ENCODE results near the gene HNRNPA2B1.

The HNRNPA2B1 gene

DNA sequence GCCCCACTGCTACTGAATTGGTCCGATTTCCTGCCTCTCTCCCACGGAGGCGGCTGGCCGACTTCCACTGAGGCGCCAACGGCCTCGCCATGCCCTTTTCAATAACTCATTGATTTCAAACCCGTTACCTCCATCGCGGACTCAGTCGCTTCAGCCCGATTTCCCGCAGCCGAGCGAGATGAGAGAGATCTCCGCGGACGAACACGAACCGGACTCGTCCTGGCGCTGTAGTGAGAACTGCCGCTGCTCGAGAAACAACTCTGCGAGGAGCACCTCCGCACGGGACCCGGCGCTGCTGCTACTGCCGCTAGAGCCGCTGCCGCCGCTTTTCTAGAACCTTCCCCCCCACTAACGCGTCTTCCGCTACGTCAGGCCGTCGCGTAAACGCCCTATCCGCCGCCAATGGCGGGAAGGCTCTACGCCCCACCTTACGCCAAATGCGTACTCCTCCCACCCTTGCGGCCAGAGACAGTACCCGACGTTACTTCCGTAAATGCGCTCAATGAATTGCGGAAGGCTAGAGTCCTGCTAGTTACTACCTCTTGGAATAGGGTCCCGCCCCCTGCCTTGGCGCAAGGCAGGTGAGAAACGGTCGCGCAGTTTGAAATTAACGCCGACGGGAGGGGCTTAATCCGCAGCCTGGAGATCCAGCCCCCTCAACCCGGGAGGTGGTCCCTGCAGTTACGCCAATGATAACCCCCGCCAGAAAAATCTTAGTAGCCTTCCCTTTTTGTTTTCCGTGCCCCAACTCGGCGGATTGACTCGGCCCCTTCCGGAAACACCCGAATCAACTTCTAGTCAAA lies at the start of gene HNRNPA2B1:
Gene HNRNPA2B1, minus strand, starts transcription at position 303 of the 803 bp plus-strand sequence. Its CDS starts 169 bp downstream, at position 134.
- Mint-ChIP-seq H3K9me3 (no peaks in the 10 kb centered on the region), H3K27ac (peak within 1 kb of the TSS; percentile 100), H3K36me3 (ENCODE audit: low read depth) (peaks cover 86% of the 10 kb centered on the region), H3K4me3 (peak within 1 kb of the TSS; percentile 100), H3K4me1 (ENCODE audit: low read depth) (peaks cover 39% of the 10 kb centered on the region), H3K27me3 (no peaks in the 10 kb centered on the region)
- peak; percentile 100 for DNase-seq

GRCh38 chr7:26250239-26250638 lies 49.7 kb upstream of the HNRNPA2B1 start:
- H3K27ac Mint-ChIP-seq, result no peak overlapping the region
- no peaks in the 10 kb centered on the region for H3K9me3 Mint-ChIP-seq
- H3K36me3 Mint-ChIP-seq (ENCODE audit: low read depth), result no peaks in the 10 kb centered on the region
- no peak for DNase-seq
- no peaks in the 10 kb centered on the region for H3K27me3 Mint-ChIP-seq
- H3K4me3 Mint-ChIP-seq, result no peak overlapping the region
- H3K4me1 Mint-ChIP-seq (ENCODE audit: low read depth), result no peaks in the 10 kb centered on the region

DNA sequence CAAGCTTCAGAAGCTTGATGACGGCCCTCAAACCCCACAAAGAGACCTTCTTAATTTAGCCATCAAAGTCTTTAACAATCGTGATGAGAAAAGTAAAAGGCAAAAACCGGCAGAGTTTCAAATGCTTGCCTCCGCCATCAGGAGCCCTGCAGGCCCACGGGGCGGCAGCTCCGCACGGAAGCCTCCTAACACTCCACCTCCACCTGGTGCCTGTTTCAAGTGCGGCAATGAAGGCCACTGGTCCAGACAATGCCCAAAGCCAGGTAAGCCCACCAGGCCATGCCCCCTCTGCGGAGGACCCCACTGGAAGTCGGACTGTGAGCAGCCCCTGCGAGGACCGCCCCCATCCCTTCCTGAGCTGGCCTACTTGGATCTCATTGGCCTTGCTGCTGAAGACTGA lies 44.6 kb upstream of the HNRNPA2B1 start:
- H3K27ac Mint-ChIP-seq, result no peak overlapping the region
- H3K4me3 Mint-ChIP-seq, result no peak overlapping the region
- no peaks in the 10 kb centered on the region for H3K4me1 Mint-ChIP-seq (ENCODE audit: low read depth)
- H3K36me3 Mint-ChIP-seq (ENCODE audit: low read depth), result no peaks in the 10 kb centered on the region
- H3K9me3 Mint-ChIP-seq, result no peaks in the 10 kb centered on the region
- no peak for DNase-seq
- no peaks in the 10 kb centered on the region for H3K27me3 Mint-ChIP-seq

- Mint-ChIP-seq H3K27ac (no peak overlapping the region), H3K27me3 (no peaks in the 10 kb centered on the region), H3K4me1 (ENCODE audit: low read depth) (peaks cover 4% of the 10 kb centered on the region), H3K4me3 (no peak overlapping the region), H3K36me3 (ENCODE audit: low read depth) (no peaks in the 10 kb centered on the region), H3K9me3 (no peaks in the 10 kb centered on the region)
- no peak for DNase-seq
These were observed 37.5 kb upstream of the HNRNPA2B1 start for GRCh38 chr7:26238032-26238431.

GRCh38 chr7:26237035-26237807 lies 36.7 kb upstream of the HNRNPA2B1 start:
- H3K9me3 Mint-ChIP-seq, result no peaks in the 10 kb centered on the region

GRCh38 chr7:26233902-26234511 lies 33.5 kb upstream of the HNRNPA2B1 start:
- no peak for DNase-seq
- H3K27ac Mint-ChIP-seq, result no peak overlapping the region
- peaks cover 4% of the 10 kb centered on the region for H3K4me1 Mint-ChIP-seq (ENCODE audit: low read depth)
- no peaks in the 10 kb centered on the region for H3K27me3 Mint-ChIP-seq
- H3K9me3 Mint-ChIP-seq, result no peaks in the 10 kb centered on the region
- H3K4me3 Mint-ChIP-seq, result no peak overlapping the region
- no peaks in the 10 kb centered on the region for H3K36me3 Mint-ChIP-seq (ENCODE audit: low read depth)

More at GRCh38 chr7:26237035-26237807, 36.7 kb upstream of the HNRNPA2B1 start:
- Mint-ChIP-seq H3K27ac (no peak overlapping the region), H3K4me3 (no peak overlapping the region), H3K27me3 (no peaks in the 10 kb centered on the region), H3K4me1 (ENCODE audit: low read depth) (peaks cover 4% of the 10 kb centered on the region), H3K36me3 (ENCODE audit: low read depth) (no peaks in the 10 kb centered on the region)
- no peak for DNase-seq

DNA sequence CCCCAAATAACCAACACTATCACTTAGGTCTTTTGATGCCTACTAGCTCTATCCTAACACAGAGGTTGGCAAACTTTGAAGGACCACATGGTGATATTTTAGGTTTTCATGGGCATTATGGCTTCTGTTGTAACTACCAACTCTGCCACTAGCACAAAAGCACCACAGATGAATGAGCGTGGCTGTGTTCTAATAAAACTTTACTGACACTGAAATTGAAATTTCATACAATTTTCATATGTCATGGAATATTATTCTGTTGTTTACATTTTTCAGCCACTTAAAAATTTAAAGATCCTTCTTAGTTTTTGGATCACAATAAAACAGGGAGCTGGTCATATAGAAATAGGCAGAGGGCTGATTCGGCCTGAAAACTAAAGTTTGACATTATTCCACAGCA lies 27.4 kb upstream of the HNRNPA2B1 start:
- H3K9me3 Mint-ChIP-seq, result no peaks in the 10 kb centered on the region
- H3K27me3 Mint-ChIP-seq, result peaks cover 5% of the 10 kb centered on the region
- H3K4me1 Mint-ChIP-seq (ENCODE audit: low read depth), result no peaks in the 10 kb centered on the region
- no peak for DNase-seq
- H3K36me3 Mint-ChIP-seq (ENCODE audit: low read depth), result no peaks in the 10 kb centered on the region
- H3K27ac Mint-ChIP-seq, result no peak overlapping the region
- H3K4me3 Mint-ChIP-seq, result no peak overlapping the region

DNA sequence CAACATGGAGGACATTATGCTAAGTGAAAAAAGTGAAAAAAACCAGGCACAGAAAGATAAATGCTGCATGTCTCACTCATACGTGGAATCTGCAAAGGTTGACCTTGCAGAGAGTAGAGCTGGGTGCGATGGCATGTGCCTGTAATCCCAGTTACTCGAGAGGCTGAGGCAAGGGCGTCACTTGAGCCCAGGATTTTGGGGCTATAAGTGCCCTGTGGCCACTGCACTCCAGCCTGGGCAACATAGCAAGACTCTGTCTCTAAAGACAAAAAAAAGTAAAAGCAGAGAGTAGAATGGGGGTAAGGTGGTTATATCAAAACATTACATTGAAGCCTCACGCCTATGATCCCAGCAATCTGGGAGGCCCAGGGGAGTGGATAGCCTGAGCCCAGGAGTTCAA lies 23.8 kb upstream of the HNRNPA2B1 start:
- Mint-ChIP-seq H3K36me3 (ENCODE audit: low read depth) (no peaks in the 10 kb centered on the region), H3K9me3 (no peaks in the 10 kb centered on the region), H3K27ac (no peak overlapping the region), H3K27me3 (peaks cover 5% of the 10 kb centered on the region), H3K4me3 (no peak overlapping the region), H3K4me1 (ENCODE audit: low read depth) (no peaks in the 10 kb centered on the region)
- DNase-seq, result no peak

DNA sequence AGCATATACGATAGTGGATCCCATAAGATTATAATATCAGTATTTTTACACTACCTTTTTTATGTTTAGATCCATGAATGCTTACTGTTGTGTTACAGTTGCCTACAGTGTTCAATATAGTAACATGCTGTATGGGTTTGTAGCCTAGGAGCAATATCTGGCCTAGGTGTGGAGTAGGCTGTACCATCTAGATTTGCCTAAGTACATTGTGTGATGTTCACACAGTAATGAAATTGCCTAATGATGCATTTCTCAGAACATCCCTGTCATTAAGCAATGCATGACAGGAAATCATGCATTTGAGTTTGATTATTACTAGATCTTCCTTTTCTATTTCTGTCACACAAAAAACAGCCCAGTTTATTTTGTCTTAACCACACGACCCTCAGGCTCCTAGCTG lies 15.5 kb upstream of the HNRNPA2B1 start:
- Mint-ChIP-seq H3K9me3 (no peaks in the 10 kb centered on the region), H3K4me1 (ENCODE audit: low read depth) (peaks cover 22% of the 10 kb centered on the region), H3K36me3 (ENCODE audit: low read depth) (peaks cover 32% of the 10 kb centered on the region), H3K27me3 (no peaks in the 10 kb centered on the region), H3K4me3 (no peak overlapping the region), H3K27ac (no peak overlapping the region)
- DNase-seq, result no peak

DNA sequence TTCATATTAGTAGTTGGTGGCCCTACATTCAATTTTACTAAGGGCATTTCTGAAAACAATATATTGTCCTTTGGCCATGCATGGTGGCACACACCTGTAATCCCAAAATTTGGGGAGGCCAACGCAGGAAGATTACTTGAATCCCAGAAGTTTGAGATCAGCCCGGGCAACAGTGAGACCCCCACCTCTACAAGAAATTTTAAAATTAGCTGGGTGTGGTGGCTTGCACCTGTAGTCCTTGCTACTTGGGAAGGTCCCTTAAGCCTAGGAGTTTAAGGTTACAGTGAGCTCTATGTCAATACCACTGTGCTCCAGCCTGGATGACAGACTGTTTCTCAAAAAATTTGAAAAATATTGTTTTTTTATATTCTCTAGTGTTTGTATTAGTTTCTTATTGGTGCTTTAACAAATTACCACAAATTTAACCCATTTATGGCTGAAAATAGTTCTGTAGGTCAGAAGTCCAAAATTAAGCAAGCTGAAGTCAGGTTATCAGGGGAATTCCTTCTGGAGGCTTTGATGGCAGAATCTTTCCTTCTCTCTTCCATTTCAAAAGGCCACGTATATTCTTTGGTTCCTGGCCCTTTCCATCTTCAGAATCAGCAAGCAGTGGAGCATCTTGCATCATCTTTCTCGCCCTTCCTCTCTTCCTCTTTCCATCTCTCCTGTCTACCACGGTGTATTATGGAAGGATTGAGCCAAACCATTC lies 13.4 kb upstream of the HNRNPA2B1 start:
- Mint-ChIP-seq H3K4me3 (no peak overlapping the region), H3K27ac (peak overlapping the region; percentile 19), H3K36me3 (ENCODE audit: low read depth) (peaks cover 52% of the 10 kb centered on the region), H3K4me1 (ENCODE audit: low read depth) (peaks cover 35% of the 10 kb centered on the region), H3K27me3 (no peaks in the 10 kb centered on the region), H3K9me3 (no peaks in the 10 kb centered on the region)
- DNase-seq, result no peak

GRCh38 chr7:26212921-26213718 lies 12.6 kb upstream of the HNRNPA2B1 start:
- no peaks in the 10 kb centered on the region for H3K27me3 Mint-ChIP-seq
- H3K4me3 Mint-ChIP-seq, result no peak overlapping the region
- no peak for DNase-seq
- peaks cover 35% of the 10 kb centered on the region for H3K4me1 Mint-ChIP-seq (ENCODE audit: low read depth)
- H3K36me3 Mint-ChIP-seq (ENCODE audit: low read depth), result peaks cover 58% of the 10 kb centered on the region
- no peaks in the 10 kb centered on the region for H3K9me3 Mint-ChIP-seq
- H3K27ac Mint-ChIP-seq, result no peak overlapping the region

- no peak for DNase-seq
- Mint-ChIP-seq H3K27ac (peak overlapping the region; percentile 81), H3K9me3 (no peaks in the 10 kb centered on the region), H3K4me3 (no peak overlapping the region), H3K36me3 (ENCODE audit: low read depth) (peaks cover 97% of the 10 kb centered on the region), H3K27me3 (no peaks in the 10 kb centered on the region), H3K4me1 (ENCODE audit: low read depth) (peaks cover 58% of the 10 kb centered on the region)
These were observed 7.5 kb upstream of the HNRNPA2B1 start for GRCh38 chr7:26208040-26208439.

DNA sequence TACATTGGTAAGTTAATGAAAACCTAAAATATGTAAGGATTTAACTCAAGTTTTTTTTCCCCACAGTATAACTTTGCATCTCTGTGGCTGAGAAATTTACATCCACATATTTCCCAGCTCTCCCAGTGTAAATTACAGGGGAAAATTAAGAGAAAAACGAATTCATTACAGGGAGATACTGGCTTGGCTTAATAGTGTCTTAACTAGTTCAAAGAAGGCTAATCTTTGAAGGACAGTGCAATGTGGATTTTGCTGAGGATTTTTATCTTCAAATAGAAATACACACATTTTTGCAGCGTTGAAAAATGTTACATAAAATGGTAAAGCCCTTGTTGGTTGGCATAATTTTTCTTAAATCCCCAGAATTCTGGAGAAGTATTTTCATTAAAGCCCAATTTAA lies 2.5 kb upstream of the HNRNPA2B1 start:
- Mint-ChIP-seq H3K36me3 (ENCODE audit: low read depth) (peaks cover 87% of the 10 kb centered on the region), H3K9me3 (no peaks in the 10 kb centered on the region), H3K27me3 (no peaks in the 10 kb centered on the region), H3K4me3 (peak overlapping the region; percentile 92), H3K4me1 (ENCODE audit: low read depth) (peaks cover 41% of the 10 kb centered on the region), H3K27ac (peak overlapping the region; percentile 95)
- DNase-seq, result no peak
